GM23338 (cell line): Measurements from ENCODE around the gene USF2. TPM values are rescaled to one million over a fixed set of nuclear protein-coding genes. Genes with fewer than 3 reads are reported as not detected.

ENCODE experiments used
- ATAC-seq: fragments of 200-7000 bp; cut with Tn5 transposase; 3 replicates; pipeline ENCODE4 v1.9.1; 2020
- DNase-seq: peaks from one replicate; pipeline ENCODE4 v3.0.0-alpha.2; 2015; ENCODE audit warnings: low spot score
- H2AFZ ChIP-seq: fragments of 200-600 bp; sonication (generic); 2 replicates; pipeline ENCODE4 v1.8.0; 2016; ENCODE audit warnings: antibody characterized with exemption, mild to moderate bottlenecking, moderate library complexity
- H3F3A ChIP-seq: fragments of 200-600 bp; sonication (generic); replicated peaks from 2 replicates; pipeline ENCODE4 v1.8.0; 2017; ENCODE audit warnings: antibody characterized with exemption, mixed run types, low read depth
- H3K27ac ChIP-seq: fragments of 200-600 bp; sonication (generic); 2 replicates; pipeline ENCODE4 v1.6.1; 2016; ENCODE audit warnings: low read depth
- H3K27me3 ChIP-seq: fragments of 200-600 bp; sonication (generic); 2 replicates; pipeline ENCODE4 v1.8.0; 2016; ENCODE audit warnings: mild to moderate bottlenecking, mixed run types, moderate library complexity; ENCODE audit not compliant: insufficient read depth
- H3K36me3 ChIP-seq: fragments of 200-600 bp; sonication (generic); 2 replicates; pipeline ENCODE4 v1.8.0; 2016; ENCODE audit warnings: mild to moderate bottlenecking; ENCODE audit not compliant: insufficient read depth
- H3K4me1 ChIP-seq: fragments of 200-600 bp; sonication (generic); 2 replicates; pipeline ENCODE4 v1.8.0; 2016; ENCODE audit warnings: mild to moderate bottlenecking, moderate library complexity; ENCODE audit not compliant: insufficient read depth
- H3K4me2 ChIP-seq: fragments of 200-600 bp; sonication (generic); 2 replicates; pipeline ENCODE4 v1.7.1; 2017; ENCODE audit warnings: mixed run types
- H3K4me3 ChIP-seq: fragments of 200-600 bp; sonication (generic); 2 replicates; pipeline ENCODE4 v1.6.1; 2016; ENCODE audit warnings: mixed run types
- H3K79me2 ChIP-seq: fragments of 200-600 bp; sonication (generic); replicated peaks from 2 replicates; pipeline ENCODE4 v1.8.0; 2017; ENCODE audit warnings: mild to moderate bottlenecking; ENCODE audit not compliant: insufficient read depth
- H3K9me2 ChIP-seq: fragments of 200-600 bp; sonication (generic); 2 replicates; pipeline ENCODE4 v1.8.0; 2017; ENCODE audit not compliant: insufficient read depth
- H4K20me1 ChIP-seq: fragments of 200-600 bp; sonication (generic); replicated peaks from 2 replicates; pipeline ENCODE4 v1.8.0; 2017; ENCODE audit warnings: mild to moderate bottlenecking; ENCODE audit not compliant: insufficient read depth
- H3K27ac Mint-ChIP-seq: 2 replicates; pipeline ENCODE4 v1.8.0; 2020; ENCODE audit warnings: inconsistent platforms, mild to moderate bottlenecking, moderate library complexity, mixed read lengths
- H3K27me3 Mint-ChIP-seq: 3 replicates; pipeline ENCODE4 v1.8.0; 2022; ENCODE audit warnings: low read depth, mild to moderate bottlenecking, moderate library complexity, mixed read lengths, inconsistent platforms; ENCODE audit not compliant: insufficient read depth, poor library complexity
- H3K36me3 Mint-ChIP-seq: 3 replicates; pipeline ENCODE4 v1.8.0; 2021; ENCODE audit warnings: low read depth, mild to moderate bottlenecking, inconsistent platforms, moderate library complexity, mixed read lengths
- H3K4me1 Mint-ChIP-seq: 3 replicates; pipeline ENCODE4 v1.8.0; 2020; ENCODE audit warnings: mild to moderate bottlenecking, inconsistent platforms, mixed read lengths
- H3K4me3 Mint-ChIP-seq: 3 replicates; pipeline ENCODE4 v1.8.0; 2021; ENCODE audit warnings: moderate library complexity, mild to moderate bottlenecking, inconsistent platforms, mixed read lengths
- H3K9me3 Mint-ChIP-seq: 3 replicates; pipeline ENCODE4 v1.8.0; 2020; ENCODE audit warnings: moderate library complexity, mild to moderate bottlenecking, inconsistent platforms, mixed read lengths
- CREB1 ChIP-seq: fragments of 250-450 bp; sonication (Bioruptor Pico); IDR thresholded peaks from 2 replicates; pipeline ENCODE4 v1.5.0; 2020; ENCODE audit warnings: low read depth, mild to moderate bottlenecking, moderate library complexity
- EZH2 ChIP-seq: fragments of 200-600 bp; sonication (generic); IDR thresholded peaks from one replicate; pipeline ENCODE4 v1.8.0; 2017; ENCODE audit warnings: antibody characterized with exemption, mild to moderate bottlenecking, low read depth; ENCODE audit not compliant: unreplicated experiment
- EZH2phosphoT487 ChIP-seq: fragments of 200-600 bp; sonication (generic); IDR thresholded peaks from one replicate; pipeline ENCODE4 v1.8.1; 2018; ENCODE audit warnings: antibody characterized with exemption; ENCODE audit not compliant: unreplicated experiment
- JUNB ChIP-seq: IDR thresholded peaks from one replicate; pipeline ENCODE4 v1.6.1; 2016; ENCODE audit warnings: antibody characterized with exemption; ENCODE audit not compliant: unreplicated experiment
- NANOG ChIP-seq: IDR thresholded peaks from 2 replicates; pipeline ENCODE4 v1.6.1; 2016; ENCODE audit warnings: antibody characterized with exemption, borderline replicate concordance
- POLR2AphosphoS5 ChIP-seq: IDR thresholded peaks from 2 replicates; pipeline ENCODE4 v1.6.1; 2016; ENCODE audit warnings: antibody characterized with exemption, low read depth
- STAT1 ChIP-seq: IDR thresholded peaks from one replicate; pipeline ENCODE4 v1.6.1; 2016; ENCODE audit warnings: antibody characterized with exemption; ENCODE audit not compliant: unreplicated experiment
- ZNF114 ChIP-seq: fragments of 250-450 bp; sonication (Bioruptor Pico); IDR thresholded peaks from 2 replicates; pipeline ENCODE4 v1.5.0; 2020; ENCODE audit warnings: mild to moderate bottlenecking, moderate library complexity
- ZNF331 ChIP-seq: fragments of 250-450 bp; sonication (Bioruptor Pico); IDR thresholded peaks from 2 replicates; pipeline ENCODE4 v1.5.0; 2020; ENCODE audit warnings: low read depth, mild to moderate bottlenecking, moderate library complexity
- polyA plus RNA-seq: library from polyadenylated mRNA; unstranded; fragments of >200 nt; fragmentation: Nextera tagmentation; extraction: Ambion mirVana; gene quantifications from 2 replicates; pipeline ENCODE4 v1.2.1, GENCODE V29; 2016
- total RNA-seq: library from RNA; depleted of rRNA; stranded (reverse); fragments of >200 nt; shearing (Covaris generic); gene quantifications from 2 replicates; pipeline ENCODE4 v1.2.3, GENCODE V29; 2014
- TF ChIP-seq, protein P1 (sequence below): IDR thresholded peaks from one replicate; pipeline ENCODE4 v1.6.1; 2018; ENCODE audit warnings: antibody characterized with exemption; ENCODE audit not compliant: unreplicated experiment
- TF ChIP-seq, protein P2 (sequence below): IDR thresholded peaks from 2 replicates; pipeline ENCODE4 v1.6.1; 2016; ENCODE audit warnings: antibody characterized with exemption

The USF2 gene
- total and polyA plus RNA-seq, 2 experiments from 2014 or later = 28.9 to 60.5 TPM

DNA sequence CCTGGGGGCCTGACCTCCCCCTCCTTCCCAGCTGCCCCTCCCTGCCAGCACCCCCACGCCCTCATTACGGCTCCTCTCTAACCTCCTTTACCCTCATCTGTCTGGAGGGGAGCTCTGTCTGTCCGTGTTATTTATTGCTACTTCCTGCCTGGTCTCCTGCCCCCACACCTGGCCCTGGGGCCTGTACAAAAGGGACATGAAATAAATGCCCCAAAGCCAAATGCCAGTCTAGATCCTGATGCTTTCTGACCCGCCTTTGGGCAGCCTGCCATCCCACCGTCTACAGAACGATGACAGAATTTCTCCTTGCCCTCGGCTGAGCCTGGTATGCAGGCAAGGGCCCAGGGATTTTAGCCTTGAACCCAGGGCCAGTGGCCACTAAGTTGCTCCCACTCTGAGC, 44.8 kb downstream of the USF2 start (continued):
- TF ChIP-seq, protein P1, sequence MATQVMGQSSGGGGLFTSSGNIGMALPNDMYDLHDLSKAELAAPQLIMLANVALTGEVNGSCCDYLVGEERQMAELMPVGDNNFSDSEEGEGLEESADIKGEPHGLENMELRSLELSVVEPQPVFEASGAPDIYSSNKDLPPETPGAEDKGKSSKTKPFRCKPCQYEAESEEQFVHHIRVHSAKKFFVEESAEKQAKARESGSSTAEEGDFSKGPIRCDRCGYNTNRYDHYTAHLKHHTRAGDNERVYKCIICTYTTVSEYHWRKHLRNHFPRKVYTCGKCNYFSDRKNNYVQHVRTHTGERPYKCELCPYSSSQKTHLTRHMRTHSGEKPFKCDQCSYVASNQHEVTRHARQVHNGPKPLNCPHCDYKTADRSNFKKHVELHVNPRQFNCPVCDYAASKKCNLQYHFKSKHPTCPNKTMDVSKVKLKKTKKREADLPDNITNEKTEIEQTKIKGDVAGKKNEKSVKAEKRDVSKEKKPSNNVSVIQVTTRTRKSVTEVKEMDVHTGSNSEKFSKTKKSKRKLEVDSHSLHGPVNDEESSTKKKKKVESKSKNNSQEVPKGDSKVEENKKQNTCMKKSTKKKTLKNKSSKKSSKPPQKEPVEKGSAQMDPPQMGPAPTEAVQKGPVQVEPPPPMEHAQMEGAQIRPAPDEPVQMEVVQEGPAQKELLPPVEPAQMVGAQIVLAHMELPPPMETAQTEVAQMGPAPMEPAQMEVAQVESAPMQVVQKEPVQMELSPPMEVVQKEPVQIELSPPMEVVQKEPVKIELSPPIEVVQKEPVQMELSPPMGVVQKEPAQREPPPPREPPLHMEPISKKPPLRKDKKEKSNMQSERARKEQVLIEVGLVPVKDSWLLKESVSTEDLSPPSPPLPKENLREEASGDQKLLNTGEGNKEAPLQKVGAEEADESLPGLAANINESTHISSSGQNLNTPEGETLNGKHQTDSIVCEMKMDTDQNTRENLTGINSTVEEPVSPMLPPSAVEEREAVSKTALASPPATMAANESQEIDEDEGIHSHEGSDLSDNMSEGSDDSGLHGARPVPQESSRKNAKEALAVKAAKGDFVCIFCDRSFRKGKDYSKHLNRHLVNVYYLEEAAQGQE = no peak
- TF ChIP-seq ZNF114 (CRISPR knock-in tag) (no peak), EZH2 (no peak), EZH2phosphoT487 (no peak), NANOG (no peak)

DNA sequence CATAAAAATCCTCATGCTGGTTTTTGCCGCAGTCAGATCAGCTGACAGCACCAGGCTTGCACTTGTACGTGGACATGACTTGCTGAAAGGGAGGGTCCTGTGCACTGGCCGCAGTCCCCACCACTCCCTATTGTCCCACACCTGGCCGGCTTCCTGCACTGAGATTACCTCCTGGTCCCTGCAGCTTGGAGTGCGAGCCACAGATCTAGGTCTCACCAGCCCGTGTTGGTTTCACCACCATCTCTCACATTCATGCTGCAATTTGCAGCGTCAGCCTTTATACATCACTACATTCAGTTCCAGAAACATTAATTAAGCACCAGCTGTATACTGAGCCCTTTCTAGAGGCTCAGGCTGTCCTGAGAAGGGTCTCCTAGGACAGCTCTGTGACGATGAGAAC, 45.3 kb downstream of the USF2 start:
- Mint-ChIP-seq H3K4me1 (peaks cover 2% of the 10 kb centered on the region; the same call in 1 of the 3 replicates), H3K27me3 (peaks cover 4% of the 10 kb centered on the region), H3K27ac (no peak overlapping the region), H3K36me3 (no peaks in the 10 kb centered on the region), H3K9me3 (no peaks in the 10 kb centered on the region; the same call in 2 of the 3 replicates), H3K4me3 (no peak overlapping the region)
- no peak overlapping the region for H3K27ac ChIP-seq
- TF ChIP-seq POLR2AphosphoS5 (no peak), CREB1 (CRISPR knock-in tag) (no peak), EZH2 (no peak), JUNB (no peak), ZNF331 (CRISPR knock-in tag) (no peak), STAT1 (no peak), EZH2phosphoT487 (no peak), ZNF114 (CRISPR knock-in tag) (no peak)
- TF ChIP-seq, protein P2, sequence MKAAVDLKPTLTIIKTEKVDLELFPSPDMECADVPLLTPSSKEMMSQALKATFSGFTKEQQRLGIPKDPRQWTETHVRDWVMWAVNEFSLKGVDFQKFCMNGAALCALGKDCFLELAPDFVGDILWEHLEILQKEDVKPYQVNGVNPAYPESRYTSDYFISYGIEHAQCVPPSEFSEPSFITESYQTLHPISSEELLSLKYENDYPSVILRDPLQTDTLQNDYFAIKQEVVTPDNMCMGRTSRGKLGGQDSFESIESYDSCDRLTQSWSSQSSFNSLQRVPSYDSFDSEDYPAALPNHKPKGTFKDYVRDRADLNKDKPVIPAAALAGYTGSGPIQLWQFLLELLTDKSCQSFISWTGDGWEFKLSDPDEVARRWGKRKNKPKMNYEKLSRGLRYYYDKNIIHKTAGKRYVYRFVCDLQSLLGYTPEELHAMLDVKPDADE = no peak
- H3K79me2 ChIP-seq = no peaks in the 10 kb centered on the region
- no peak overlapping the region for H2AFZ ChIP-seq
- H3F3A ChIP-seq = no peaks in the 10 kb centered on the region
- no peak overlapping the region for H3K4me2 ChIP-seq
- no peak overlapping the region for H3K4me3 ChIP-seq
- H4K20me1 ChIP-seq = no peaks in the 10 kb centered on the region
- H3K27me3 ChIP-seq = no peaks in the 10 kb centered on the region
- no peak for ATAC-seq
- H3K9me2 ChIP-seq = no peaks in the 10 kb centered on the region
- H3K4me1 ChIP-seq = no peaks in the 10 kb centered on the region
- no peak for DNase-seq
- no peaks in the 10 kb centered on the region for H3K36me3 ChIP-seq
